HG03064 (cell line): ENCODE measurements around the gene KIF17.

ENCODE experiments used
- ATAC-seq: cut with Tn5 transposase; IDR thresholded peaks from one replicate; pipeline ENCODE4 v1.9.1; 2021; ENCODE audit warnings: low read depth; ENCODE audit not compliant: unreplicated experiment

Gene KIF17

DNA sequence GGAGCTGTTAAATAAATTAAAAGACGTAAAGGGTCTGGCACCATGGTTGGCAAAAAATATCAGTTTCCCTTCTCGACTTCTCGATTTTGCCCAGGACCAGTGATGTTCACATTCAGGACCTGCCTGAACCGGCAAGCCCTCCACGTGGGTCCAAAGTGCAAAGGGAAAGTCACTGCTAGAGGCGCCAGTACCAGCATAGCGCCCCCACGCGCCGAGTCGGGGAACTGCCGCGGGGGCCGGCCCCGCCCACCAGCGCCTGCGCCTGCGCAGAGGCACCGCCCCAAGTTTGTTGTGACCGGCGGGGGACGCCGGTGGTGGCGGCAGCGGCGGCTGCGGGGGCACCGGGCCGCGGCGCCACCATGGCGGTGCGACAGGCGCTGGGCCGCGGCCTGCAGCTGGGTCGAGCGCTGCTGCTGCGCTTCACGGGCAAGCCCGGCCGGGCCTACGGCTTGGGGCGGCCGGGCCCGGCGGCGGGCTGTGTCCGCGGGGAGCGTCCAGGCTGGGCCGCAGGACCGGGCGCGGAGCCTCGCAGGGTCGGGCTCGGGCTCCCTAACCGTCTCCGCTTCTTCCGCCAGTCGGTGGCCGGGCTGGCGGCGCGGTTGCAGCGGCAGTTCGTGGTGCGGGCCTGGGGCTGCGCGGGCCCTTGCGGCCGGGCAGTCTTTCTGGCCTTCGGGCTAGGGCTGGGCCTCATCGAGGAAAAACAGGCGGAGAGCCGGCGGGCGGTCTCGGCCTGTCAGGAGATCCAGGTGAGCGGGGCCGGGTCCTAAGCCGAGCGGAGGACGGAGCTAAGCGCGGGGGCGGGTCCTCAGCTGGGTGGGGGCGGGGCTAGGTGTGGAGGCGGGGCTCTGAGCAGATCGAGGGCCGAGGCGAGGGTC lies 84.4 kb downstream of the KIF17 start, which contains the start of gene PINK1:
Gene PINK1 (plus strand): TSS at position 269 of the 875 bp plus-strand sequence. CDS start 91 bp downstream, at position 360.
- peak; percentile 58 for ATAC-seq

DNA sequence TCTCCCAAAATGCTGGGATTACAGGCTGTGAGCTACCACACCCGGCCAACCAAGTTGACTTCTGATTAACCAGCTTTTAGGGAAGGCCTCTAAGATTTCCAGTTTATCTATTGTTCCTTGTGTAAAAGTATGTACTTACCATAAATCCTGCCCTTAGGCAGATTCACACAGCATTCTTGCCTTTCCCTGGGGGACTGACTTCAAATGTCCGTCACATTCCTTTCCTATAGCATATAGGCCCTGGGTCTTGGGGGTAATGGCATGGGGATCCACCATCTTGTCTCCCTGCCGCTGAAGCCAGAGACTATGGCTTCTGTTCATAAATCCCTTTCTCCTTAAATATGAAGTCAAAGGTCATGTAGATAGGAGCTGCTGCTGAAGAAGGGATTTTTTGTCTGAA lies 85.4 kb downstream of the KIF17 start:
- no peak for ATAC-seq

DNA sequence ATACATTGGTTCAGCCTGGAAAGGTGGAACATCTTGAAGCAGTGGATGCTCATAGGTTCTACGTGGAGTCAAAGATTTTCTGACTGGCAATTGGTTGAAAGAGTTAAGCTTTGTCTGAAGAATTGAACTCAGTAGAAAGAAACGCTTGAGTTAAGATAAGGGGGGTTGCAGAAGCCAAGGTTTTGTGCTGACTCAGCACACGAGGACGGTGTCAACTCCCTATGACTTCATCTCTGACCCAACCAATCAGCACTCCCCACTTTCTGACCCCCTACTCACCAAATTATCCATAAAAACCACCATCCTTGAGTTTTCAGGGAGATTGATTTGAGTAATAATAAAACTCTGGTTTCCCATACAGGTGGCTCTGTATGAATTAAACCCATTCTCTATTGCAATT lies 87.1 kb downstream of the KIF17 start:
- ATAC-seq = no peak

DNA sequence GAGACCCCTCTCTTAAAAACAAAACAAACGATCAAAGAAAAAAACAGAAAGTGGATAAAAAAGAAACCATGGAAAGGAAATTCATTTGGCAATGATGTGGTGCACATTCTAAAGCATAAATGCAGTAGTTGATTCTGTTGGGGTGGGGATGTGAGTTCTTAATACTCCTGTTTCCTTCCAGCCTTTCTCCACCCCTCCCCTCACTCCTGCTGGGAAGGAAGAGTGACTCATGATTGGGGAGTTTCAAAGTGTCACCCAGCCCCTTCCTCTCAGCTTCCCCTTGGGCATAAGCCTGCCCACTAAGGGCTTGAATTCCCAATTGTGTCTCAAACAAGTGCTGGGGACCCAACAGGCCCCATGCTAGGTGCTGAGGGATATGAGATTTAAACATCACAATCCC lies 91.3 kb downstream of the KIF17 start:
- no peak for ATAC-seq

DNA sequence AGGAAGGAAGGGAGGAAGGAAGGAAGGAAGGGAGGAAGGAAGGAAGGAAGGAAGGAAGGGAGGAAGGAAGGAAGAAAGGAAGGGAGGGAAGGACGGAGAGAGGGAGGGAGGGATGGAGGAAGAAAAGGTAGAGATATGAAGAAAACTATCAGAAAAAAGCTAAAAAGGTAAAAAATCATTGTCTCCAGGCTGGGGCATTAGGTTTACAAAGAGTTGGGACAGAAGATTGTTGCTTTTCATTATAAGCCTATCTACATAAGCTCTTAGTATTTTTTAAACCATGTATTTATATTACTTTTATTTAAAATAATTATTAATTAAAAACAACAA lies 91.7 kb downstream of the KIF17 start:
- no peak for ATAC-seq

DNA sequence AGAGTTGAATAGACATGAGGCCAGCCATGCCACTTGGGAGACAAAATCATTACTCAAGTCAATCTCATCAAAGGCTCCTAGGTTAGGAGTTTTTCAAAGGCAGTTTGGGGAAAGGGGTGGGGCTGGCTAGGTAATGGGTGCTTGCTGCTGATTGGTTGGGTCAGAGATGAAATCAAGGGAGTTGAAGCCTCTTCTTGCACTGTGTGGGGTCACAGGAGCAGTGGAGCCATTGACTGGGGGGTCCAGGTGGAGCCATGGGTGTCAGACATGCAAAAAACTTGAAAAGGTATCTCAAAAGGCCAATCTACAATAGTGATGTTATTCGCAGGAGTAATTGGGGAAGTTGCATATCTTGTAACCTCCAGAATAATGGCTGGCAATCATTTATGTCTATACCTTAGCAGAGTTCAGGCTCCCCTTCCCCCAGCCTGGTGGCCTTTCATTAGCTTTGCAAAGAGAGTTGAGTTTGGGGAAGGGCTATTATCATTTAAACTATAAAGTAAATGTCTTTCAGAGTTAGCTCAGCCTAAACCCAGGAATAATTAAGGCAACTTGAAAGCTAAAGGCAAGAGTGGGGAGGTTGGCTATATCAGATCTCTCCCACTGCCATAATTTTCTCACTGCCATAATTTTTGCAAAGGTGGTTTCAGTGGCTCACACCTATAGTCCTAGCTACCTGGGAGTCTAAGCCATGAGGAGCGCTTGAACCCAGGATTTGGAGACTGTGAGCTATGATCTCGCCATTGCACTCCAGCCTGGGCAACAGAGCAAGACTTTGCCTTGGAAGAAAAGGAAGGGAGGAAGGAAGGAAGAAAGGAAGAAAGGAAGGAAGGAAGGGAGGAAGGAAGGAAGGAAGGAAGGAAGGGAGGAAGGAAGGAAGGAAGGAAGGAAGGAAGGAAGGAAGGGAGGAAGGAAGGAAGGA lies 92.4 kb downstream of the KIF17 start:
- no peak for ATAC-seq

DNA sequence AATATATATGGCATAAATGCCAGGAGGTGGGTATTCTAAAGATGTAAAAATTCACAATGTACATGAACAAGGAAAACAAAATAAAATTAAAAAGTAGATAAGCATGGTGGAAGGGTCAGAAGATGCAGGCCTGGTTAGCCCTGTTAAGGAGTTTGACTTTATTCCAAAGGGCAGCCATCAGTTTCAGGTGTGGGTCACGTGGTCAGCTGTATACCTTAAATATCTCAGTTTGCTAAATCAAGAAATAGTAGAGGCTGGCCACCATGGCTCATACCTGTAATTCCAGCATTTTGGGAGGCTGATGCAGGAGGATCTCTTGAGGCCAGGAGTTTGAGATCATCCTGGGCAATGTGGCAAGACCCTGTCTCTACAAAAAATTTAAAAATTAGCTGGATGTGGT lies 93.1 kb downstream of the KIF17 start:
- no peak for ATAC-seq

DNA sequence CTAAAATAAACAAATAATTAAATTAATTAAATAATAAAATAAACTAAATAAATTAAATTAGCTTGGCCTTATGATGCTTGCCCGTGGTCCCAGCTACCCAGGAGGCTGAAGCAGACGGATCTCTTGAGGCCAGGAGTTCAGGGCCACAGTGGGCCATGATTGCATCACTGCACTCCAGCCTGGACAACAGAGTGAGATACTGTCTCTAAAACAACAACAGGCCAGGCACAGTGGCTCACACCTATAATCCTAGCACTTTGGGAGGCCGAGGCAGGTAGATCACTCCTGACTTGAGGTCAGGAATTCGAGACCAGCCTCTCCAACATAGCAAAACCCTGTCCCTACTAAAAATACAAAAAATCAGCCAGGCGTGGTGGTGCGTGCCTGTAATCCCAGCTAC lies 96.8 kb downstream of the KIF17 start:
- no peak for ATAC-seq

DNA sequence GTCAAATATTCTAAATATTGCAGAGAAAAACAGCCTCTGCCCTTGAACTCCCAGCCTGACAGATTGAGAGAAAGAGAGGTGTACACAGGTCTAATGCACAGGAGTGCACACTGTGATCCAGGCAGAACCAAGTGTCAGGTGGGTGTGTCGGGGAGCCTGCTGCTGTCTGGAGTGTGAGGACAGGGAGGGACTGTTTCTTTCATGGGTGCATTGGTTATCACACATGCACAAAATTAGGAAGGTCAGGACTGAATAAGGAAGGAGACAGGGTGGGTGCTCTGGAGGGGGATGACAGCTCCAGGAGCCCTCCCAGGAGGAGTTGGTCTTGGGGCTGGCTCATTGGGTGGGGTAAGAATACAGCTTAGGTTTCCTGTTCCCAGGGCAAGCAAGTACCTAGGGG lies 97.8 kb downstream of the KIF17 start:
- no peak for ATAC-seq

DNA sequence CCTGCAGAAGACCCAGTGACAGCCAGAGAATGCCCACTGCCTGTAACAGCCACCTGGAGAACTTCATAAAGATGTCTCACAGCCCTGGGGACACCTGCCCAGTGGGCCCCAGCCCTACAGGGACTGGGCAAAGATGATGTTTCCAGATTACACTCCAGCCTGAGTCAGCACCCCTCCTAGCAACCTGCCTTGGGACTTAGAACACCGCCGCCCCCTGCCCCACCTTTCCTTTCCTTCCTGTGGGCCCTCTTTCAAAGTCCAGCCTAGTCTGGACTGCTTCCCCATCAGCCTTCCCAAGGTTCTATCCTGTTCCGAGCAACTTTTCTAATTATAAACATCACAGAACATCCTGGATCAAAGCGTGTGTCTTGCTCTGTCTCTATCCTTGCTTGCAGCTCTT lies 99.3 kb downstream of the KIF17 start:
- ATAC-seq = no peak

DNA sequence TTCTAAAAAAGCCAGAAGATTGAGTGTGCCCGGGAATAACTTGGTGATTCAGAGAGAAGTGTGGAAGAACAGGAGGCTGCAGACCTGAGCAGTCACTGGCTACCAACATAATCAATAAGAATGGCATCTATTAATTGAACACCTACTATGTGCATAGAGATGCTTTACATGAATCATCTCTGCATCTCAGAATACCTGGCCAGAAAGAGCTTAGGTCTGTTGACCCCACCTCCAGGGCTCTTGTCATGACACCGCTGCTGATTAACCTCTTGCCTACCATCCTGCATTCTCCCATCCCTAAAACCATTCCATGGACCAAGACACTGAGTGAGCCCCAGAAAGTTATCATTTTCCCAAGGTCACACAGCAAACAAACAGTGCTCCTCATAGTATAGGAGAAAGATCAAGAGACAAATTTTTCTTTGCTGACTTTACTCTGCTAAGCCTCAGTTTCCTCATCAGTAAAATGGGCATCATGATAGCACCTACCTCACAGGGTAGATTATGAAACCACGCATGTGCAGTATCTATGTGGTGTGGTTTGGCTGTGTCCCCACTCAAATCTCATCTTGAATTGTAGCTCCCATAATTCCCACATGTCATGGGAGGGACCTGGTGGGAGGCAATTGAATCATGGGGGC lies 100.8 kb downstream of the KIF17 start:
- no peak for ATAC-seq

DNA sequence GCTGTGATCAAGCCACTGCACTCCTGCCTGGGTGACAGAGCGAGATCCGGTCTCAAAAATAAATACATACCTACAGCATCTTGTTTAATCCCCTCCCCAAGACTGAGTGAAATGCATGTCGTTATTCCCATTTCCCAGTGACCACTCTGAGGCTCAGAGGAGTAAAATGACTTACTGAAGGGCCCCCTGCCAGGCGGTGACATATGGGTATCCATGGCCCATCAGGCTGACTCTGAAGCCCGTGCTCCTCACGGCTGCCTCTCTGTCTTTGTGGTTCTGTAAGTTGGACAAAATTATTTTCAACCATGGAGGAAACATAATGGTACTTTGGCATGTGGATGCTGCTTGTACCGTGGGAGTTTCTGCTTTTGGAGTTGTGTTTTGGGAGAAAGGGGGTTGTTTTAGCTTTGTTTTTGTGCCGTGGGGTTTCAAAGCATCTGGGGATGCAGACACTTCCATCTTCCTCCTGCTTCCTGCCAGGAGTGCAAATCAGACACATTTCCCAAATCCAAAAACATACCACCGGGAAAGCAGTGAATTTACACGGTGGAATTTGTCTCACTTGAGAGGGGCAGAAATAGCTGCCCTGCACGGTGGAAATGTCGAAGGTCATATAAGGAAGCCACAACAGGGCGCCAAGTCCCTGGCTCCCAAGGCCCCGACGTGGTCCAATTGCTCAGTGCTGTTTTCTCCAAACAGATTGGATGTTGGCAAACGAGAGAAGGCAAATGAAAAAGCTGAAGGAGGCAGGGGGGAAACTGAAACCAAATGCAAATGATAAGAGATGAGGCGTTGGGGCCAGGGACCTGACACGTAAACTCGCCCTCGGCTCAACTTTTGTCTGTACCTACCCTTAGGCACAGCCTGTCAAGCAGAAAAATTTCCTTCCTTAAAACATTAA lies 101.6 kb downstream of the KIF17 start:
- ATAC-seq = no peak

DNA sequence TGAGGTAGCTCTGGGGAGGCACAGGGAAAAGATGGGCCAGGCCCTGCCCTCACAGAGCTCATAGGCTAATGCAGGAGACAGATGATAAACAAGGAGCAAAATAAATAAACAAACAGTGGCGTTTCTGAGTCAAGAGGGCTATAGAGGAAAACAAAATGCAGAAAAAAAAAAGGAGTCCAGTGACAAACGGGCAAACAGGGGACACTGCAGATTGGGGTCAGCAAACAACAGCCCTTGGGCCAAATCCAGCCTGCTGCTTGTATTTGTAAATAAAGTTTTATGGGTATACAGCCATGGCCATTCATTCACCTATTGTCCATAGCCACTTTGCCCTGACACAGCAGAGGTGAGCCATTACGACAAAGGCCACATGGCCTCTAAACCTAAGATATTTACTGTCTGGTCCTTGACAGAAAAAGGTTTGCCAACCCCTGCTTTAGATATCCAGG lies 103.7 kb downstream of the KIF17 start:
- no peak for ATAC-seq
